ENCODE results near the gene IFNK.

The IFNK gene

DNA sequence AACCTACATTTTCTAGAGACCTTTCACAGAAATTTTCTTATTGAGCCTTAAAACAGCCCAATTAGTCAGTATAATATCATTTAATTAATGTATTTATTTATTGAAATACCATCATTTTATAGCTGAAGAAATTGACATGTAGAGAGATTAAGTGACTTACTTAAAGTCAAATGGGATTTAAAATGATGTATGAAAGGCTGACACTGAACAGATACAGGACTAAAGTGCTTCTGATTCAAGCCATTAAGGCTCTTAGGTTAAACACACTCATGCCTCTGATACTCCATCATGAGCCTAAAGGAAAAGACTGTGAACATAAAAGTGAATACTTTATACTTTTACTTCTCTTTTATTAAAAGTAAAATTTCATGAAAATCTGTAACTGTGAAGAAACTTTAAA is 36.4 kb downstream of the IFNK start:
- no peak for DNase-seq (ENCODE audit: low read depth, low spot score)
- ChIA-PET CTCF (interaction anchor here (0.8 to 4.9 kb wide), 5 partner anchors 12 to 227 kb away, joined by 3 to 23 read pairs (median 4); partner anchors contain the start of genes C9orf72 and MOB3B), POLR2A (no interaction called here)
- TF ChIP-seq, protein P1, sequence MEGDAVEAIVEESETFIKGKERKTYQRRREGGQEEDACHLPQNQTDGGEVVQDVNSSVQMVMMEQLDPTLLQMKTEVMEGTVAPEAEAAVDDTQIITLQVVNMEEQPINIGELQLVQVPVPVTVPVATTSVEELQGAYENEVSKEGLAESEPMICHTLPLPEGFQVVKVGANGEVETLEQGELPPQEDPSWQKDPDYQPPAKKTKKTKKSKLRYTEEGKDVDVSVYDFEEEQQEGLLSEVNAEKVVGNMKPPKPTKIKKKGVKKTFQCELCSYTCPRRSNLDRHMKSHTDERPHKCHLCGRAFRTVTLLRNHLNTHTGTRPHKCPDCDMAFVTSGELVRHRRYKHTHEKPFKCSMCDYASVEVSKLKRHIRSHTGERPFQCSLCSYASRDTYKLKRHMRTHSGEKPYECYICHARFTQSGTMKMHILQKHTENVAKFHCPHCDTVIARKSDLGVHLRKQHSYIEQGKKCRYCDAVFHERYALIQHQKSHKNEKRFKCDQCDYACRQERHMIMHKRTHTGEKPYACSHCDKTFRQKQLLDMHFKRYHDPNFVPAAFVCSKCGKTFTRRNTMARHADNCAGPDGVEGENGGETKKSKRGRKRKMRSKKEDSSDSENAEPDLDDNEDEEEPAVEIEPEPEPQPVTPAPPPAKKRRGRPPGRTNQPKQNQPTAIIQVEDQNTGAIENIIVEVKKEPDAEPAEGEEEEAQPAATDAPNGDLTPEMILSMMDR (IDR thresholded peaks at IDR 0.05; ENCODE audit: insufficient read depth, low read length, missing control alignments) = no peak
- H3K4me3 ChIP-seq (ENCODE audit: low read depth, low read length) = no peak overlapping the region

DNA sequence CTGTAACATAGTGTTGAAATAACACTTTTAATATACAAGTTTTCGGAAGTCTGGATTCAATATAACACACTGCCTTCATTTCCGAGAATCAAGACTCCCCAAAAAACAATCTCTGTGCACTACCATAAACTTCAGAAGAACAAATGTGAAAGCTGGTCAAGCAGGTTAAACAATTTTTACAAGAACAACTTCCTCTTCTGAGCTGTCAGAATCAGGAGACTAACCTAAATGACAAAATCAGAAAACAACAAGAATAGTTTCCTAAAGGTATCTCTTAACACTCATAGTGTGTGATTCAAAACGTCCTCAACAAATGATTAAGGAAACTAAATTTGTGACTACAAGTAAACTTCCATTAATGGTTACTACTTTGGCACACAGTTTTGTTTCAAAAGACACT is 37.6 kb downstream of the IFNK start:
- no peak for DNase-seq (ENCODE audit: low read depth, low spot score)
- CTCF ChIA-PET = interaction anchor here (4.9 kb wide), 1 partner anchor 14 kb away, joined by 23 read pairs; no protein-coding TSS in a partner anchor
- POLR2A ChIA-PET = no interaction called here
- TF ChIP-seq, protein P1 (IDR thresholded peaks at IDR 0.05; ENCODE audit: insufficient read depth, low read length, missing control alignments) = no peak
- H3K4me3 ChIP-seq (ENCODE audit: low read depth, low read length) = no peak overlapping the region

DNA sequence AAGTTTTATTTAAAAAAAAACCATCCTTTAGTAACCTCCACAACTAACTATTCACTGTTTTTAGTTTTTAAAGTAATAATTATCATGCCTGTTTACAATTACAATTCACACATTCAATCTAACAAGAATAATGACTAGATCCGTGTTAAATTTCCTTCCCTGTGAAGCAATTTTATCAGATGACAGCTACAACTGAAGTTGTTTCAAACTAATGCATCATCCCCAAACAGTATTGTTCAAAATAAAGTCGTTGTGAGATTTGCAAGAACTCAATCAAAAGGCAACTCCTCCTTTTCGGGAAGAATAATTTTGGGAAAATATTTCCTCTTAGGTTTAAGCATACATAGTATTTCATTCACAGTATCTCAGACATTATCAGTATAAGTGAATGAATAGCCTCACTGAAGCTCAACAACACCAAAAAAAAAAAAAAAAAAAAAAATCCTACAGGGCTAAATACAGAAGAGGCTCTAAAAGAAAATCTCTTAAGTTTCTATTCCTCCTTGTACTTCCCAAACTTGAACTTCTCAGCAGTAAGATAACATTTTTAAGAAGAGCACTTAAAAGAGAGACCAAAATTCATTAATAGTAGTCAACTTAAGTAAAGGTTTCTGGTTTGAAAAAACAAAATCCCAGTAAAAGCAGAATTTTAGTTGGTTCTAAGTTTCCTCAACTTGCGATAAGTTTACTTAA is 39.8 kb downstream of the IFNK start:
- TF ChIP-seq, protein P1 (IDR thresholded peaks at IDR 0.05; ENCODE audit: insufficient read depth, low read length, missing control alignments) = no peak
- H3K4me3 ChIP-seq (ENCODE audit: low read depth, low read length) = no peak overlapping the region
- ChIA-PET POLR2A (no interaction called here), CTCF (interaction anchor here (4.9 kb wide), 1 partner anchor 16 kb away, joined by 23 read pairs; no protein-coding TSS in a partner anchor)
- no peak for DNase-seq (ENCODE audit: low read depth, low spot score)

DNA sequence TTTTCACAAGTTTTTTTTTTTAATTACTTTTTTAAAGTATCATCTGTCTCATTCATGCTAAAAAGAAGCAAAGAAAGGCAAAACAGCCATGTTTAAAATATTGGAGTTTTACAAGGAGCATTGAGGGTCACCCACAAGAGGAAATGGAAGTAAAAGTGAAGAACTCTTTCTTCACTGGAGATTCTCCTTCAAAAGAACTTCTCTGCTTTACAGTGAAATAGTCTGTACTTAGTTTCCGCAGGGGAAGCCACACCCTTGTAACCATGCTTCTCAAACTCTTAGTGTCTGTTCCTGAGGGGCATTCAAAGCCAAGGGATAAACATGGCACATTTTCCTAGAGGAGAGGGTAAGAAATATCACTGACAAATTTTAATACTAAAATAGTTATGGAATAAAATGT is 40.6 kb downstream of the IFNK start:
- DNase-seq (ENCODE audit: low read depth, low spot score) = no peak
- H3K4me3 ChIP-seq (ENCODE audit: low read depth, low read length) = no peak overlapping the region
- TF ChIP-seq, protein P1 (IDR thresholded peaks at IDR 0.05; ENCODE audit: insufficient read depth, low read length, missing control alignments) = no peak
- POLR2A ChIA-PET = no interaction called here
- CTCF ChIA-PET = no interaction called here

DNA sequence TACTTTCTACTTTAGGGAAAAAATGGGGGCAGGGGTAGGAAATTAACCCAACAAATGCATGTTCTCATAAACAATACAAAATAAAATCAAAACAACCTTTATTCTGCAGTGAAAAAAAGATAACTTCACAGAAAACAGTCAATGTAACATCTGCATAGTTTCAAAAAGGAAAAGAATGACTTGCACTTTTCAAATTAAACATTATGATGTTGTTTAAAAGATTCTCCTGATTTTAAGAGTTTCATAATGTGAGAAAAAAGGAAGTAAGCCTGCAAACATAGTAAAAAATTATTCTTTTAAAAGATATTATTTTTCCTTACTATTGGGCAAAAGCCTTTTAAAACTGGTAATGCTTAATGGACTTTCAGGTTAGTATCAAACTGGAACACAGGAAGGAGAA is 41.6 kb downstream of the IFNK start:
- no peak for DNase-seq (ENCODE audit: low read depth, low spot score)
- TF ChIP-seq, protein P1 (IDR thresholded peaks at IDR 0.05; ENCODE audit: insufficient read depth, low read length, missing control alignments) = no peak
- POLR2A ChIA-PET = no interaction called here

DNA sequence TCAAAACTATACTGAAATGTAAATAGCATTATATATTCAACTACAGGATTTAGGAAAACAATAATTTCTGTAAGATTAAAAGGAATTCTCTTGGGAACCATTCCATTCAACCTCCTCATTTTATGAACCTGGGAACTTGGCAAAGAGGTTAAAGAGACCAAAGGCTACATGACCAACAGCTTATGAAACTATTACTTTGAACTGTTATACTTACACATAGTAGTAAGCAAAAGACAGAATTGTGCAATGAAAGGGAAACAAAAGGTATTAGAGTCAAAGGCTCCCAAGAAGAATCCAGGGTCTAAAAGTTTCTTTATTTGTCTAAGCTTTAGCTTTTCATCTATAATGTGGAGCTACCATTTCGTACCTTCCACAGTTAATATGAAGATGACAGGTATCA is 42.0 kb downstream of the IFNK start:
- CTCF ChIA-PET = no interaction called here

More for the DNA sequence above, 41.6 kb downstream of the IFNK start:
- no peak overlapping the region for H3K4me3 ChIP-seq (ENCODE audit: low read depth, low read length)
- CTCF ChIA-PET = no interaction called here

More for the DNA sequence above, 42.0 kb downstream of the IFNK start:
- H3K4me3 ChIP-seq (ENCODE audit: low read depth, low read length) = no peak overlapping the region
- POLR2A ChIA-PET = interaction anchor here (0.6 kb wide), 1 partner anchor 52 kb away, joined by 5 read pairs; no protein-coding TSS in a partner anchor
- TF ChIP-seq, protein P1 (IDR thresholded peaks at IDR 0.05; ENCODE audit: insufficient read depth, low read length, missing control alignments) = no peak
- no peak for DNase-seq (ENCODE audit: low read depth, low spot score)
